PC-9 (cell line): Measurements from ENCODE around the gene MYO7B.

Experiments used
- CTCF ChIP-seq: fragments of 200-600 bp; sonication (generic); conservative IDR thresholded peaks from 2 replicates; pipeline ENCODE4 v1.6.1; 2017; ENCODE audit warnings: mixed run types, antibody characterized with exemption, mild to moderate bottlenecking, moderate library complexity
- EZH2 ChIP-seq: fragments of 200-600 bp; sonication (generic); IDR thresholded peaks from 2 replicates; pipeline ENCODE4 v1.8.0; 2017; ENCODE audit warnings: antibody characterized with exemption, low read depth

GRCh38 chr2:127664065-127664894 lies 128.8 kb downstream of the MYO7B start:
- TF ChIP-seq CTCF (no peak), EZH2 (no peak)
